GM19328 (cell line): ENCODE measurements around the gene FBH1.
A peak's percentile ranks its signal among the peaks of the same experiment; 100 is the strongest.
"Not testable (repeated sequence)": the region's sequence is repeated elsewhere in the genome, so short reads cannot be mapped to it uniquely, and the experiment has no call there.

Source experiments
- ATAC-seq: cut with Tn5 transposase; IDR thresholded peaks from one replicate; pipeline ENCODE4 v1.9.1; 2021; ENCODE audit warnings: mild to moderate bottlenecking, moderate library complexity; ENCODE audit not compliant: unreplicated experiment

Gene FBH1

DNA sequence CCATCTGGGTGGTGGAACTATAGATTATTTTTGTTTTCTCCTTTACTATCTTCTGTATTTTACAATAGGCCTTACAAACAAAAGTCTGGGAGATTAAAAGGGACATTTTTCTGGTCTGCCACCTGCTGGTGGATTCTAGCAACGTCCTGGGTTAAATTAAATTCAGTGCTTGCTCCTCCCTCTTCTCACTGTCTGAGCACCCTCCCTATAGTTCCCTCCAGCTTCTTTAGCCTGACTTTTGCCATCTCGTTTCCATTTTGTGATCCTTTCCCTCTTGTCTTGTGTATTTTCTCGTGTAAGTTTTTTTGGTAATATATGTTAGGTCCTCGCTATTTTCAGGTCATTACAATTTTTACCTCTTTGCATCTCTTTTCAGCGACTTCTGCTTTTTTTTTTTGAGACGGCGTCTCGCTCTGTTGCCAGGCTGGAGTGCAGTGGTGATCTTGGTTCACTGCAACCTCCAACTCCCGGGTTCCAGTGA lies 16.5 kb upstream of the FBH1 start:
- peak; percentile 72 for ATAC-seq

DNA sequence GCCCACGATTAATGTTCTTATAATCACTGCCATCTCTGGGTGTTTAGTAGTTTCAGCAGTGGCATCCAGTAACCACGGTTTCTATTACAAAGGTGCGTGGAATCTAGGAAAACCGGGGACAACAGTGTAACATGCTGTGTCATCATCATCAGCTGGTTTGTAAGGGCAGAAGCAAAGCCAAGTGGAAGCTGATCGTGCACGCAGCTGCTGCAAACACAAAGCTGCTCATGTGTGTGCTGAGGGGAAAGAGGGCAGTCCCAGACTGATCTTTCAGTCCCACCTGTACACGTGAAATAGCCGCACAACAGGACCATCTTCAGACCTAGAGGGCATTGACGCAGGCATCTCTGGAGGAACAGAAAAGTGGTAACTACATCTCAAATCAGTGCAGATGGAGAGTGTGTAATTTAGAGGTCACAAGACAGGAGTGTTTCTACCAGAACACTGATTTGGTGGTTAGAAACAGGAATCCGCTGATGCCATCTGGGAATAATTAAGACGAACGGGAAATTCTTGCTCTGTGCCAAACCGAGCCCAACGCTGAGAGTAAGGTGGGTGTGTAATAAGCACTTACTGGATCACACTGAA lies 13.8 kb upstream of the FBH1 start:
- ATAC-seq: no peak

DNA sequence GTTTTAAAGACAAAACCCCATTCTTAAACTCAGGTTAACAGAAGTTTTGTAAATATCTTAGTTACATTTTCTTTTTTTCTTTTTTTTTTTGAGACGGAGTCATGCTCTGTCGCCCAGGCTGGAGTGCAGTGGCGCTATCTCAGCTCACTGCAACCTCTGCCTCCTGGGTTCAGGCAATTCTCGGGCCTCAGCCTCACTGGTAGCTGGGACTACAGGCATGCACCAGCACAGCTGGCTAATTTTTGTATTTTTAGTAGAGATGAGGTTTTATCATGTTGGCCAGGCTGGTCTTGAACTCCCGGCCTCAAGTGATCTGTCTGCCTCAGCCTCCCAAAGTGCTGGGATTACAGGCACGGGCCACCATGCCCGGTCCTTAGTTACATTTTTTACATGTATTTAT lies 13.0 kb upstream of the FBH1 start:
- ATAC-seq: not testable (repeated sequence)

DNA sequence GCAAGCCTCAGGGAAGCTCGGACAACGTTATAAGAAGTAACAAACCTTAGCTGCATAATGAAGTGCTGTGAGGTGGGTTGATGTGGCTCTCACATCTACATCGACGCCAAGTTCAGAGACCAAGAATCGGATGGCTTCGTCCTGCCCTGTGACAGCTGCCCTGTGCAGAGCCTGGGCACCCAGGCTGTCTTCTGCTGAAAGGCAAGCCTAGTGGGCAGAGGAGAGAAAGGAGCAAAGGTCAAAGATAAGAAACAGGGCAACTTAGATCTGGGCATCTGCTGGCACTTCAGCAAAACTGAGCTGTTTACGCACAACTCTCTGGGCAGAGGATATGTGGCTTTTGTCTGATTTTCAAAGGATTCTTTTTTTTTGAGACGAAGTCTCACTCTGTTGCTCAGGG lies 7.1 kb upstream of the FBH1 start:
- ATAC-seq: no peak

DNA sequence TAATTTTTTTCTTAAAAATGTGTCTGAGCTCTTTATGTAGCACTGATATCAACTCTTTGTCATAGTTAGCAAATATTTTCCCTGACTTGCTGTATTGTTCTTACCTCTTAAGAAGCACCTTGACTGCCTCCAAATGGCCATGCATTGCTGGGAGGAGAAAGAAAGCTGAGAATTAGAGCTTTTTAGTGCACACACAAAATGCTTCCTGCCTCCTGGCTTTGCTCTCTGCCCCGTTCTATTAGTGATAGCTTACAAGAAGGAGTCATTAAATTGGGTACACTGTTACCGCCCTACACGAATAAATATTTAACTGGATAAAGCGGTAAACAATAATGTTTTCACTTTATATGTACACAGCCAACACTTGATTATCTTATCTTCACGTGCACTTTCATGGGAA lies 4.4 kb upstream of the FBH1 start:
- no peak for ATAC-seq

DNA sequence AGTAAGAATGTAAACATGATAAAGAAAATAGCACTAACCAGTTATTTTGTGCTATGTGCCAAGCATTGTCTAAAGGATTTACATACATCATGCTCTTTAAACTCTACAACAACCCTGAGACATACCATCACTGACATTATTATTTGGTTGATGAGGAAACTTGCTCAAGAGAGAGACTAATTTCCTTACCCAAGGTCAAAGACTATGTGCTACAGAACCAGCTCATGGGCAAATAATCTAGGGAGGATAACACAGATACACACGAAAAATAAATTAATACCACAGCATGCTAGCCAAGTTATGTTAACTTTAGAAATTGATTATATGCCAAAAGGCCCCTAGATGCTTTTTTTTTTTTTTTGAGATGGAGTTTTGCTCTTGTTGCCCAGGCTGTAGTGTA lies 3.0 kb upstream of the FBH1 start:
- no peak for ATAC-seq

DNA sequence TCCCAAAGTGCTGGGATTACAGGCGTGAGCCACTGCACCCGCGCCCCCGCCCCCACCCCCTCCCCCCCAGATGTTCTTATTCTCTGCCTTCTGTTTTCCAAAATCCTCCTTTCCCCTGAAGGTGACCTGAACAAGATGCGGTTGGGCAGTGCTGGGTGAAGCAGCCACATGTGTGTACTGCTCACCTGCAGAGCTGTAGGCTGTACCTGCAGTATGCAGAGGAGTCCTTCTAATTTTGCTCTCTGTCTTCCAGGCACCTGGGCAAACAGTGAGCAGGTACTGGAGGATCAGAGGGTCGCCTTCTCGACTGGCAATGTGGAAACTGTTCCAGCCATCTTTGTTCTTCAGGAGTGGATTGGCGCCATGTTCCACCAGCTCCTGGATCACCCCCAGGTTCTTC lies 2.4 kb upstream of the FBH1 start:
- ATAC-seq: no peak

DNA sequence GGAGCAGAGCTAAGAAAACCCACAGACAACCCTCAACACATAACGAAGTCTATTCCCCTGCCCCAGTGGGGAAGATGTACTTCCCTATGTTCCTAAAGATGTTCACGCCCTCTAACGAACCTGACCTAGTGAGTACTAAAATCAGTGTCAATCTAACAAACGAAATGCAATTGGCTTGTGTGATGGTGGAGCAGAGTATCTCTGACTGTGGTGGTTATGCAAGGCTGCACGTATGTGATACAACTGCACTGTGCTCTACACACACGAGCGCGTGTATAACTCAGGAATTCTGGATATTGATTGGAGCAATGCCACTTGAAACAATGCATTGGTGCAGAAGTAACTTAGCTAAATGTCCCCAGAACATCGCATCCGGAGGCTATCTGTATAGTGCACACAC lies 1.7 kb upstream of the FBH1 start:
- no peak for ATAC-seq

DNA sequence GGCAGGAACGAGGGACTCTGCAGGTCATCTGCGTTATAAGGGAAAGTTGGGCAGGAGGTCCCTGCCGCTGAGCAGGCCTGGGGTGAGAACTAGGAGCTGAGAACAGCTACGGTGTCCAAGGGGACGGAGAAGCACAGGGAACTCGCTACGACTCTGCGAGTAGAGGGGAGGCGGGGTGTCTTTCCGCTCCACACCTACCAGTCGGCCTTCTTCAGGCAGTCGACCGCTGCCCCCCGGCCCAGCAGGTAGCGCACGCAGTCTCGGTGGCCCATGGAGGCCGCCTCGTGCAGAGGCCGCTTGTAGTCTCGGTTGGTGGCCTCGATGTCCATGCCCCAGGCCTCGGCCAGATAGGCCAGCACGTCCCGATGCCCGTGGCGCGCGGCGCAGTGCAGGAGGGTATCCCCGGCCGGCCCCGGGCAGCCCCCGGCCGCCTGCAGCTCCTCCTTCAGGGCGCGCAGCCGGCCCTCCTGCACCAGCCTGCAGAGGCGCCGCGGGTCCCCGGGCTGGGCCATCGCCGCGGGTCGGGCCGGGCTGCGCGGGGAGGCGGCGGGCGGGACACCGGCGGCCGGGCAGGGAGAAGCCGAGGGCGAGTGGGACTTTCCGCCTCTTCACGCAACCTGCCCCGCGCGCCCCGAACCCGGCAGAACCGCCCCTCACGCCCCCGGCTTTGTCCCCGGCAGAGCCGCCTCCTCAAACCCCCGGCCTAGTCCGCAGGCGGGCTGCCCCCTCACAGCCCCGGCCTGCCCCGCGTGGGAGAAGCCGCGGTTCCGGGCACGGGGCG lies 1.0 kb upstream of the FBH1 start:
- ATAC-seq: peak; percentile 22

DNA sequence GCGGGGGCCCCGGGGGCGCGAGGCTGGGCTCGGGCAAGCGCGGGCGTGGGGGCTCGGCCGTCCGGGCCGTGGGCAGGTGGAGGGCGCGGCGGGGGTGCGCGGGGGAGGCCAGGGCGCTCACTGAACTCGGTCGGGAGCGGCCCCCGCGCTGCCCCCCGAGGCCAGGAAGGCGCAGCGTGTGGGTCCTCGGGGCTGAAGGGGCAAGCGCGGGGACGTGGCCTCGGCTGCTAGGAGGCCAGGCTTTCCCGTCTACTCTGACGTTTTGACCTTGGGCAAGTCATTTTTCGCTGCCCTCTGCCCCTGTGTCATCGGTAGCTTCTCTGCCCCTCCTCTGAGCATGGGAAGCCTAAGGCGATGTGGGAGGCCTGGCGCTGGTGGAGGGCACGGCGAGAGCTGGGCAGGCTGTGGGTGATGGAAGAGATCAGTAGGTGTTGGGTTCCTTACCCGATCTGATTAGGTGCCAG lies 441 bp downstream of the FBH1 start:
- ATAC-seq: peak; percentile 2

DNA sequence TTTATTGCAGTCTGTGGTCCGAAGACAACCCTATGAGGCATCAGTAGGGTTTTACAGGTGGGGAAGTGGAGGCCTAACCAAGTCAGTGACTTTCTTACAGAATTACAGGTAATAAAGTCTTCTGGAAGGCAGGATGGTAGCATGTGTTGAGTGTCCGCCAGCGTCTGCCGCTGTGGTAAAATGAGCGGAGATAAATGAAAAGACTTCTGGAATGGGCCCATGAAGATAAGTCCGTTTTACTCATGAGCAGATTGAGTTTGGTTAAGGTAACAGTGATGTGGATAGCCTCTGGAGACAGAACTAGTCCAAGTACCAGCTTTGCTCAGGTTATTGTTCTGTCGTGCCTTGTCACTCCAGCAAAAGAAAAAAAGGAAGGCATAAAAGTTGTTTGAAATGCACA lies 966 bp downstream of the FBH1 start:
- no peak for ATAC-seq

DNA sequence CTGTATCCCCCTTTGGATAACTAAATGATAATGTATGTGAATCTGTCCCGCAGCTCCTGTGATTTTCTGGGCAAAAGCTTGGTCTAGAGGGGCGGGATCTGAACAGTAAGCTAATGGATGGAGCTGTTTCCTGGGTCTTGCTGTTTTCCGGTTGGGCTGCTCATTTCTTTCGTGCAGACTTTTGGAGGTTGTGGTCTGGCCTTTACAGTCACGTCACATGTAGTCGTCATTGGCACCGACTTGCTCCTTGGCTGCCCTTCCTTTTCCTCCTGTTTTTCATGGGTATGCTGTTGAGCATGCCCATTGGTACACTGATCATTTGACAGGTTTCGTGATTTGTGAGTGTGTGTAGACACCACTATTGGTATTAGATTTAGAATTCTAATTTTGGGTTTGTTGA lies 2.0 kb downstream of the FBH1 start:
- no peak for ATAC-seq

DNA sequence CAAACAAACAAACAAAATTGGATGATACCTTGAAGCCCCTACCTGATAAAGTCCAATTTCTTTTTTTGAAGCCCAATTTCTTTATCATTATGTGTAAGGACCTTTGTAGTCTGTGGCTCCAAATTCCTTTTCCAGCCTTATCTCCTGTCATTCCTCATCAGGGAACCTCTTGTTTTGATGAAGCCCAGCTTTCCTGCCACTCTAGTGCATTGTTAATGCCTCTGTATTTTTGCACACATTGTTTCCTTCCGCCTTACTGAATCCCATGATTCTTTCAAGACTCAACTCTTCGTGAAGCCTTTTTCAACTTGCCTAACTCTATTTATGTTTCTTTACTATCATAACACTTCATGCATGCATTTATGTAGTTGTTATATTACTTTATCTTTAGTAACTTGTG lies 3.3 kb downstream of the FBH1 start:
- no peak for ATAC-seq

DNA sequence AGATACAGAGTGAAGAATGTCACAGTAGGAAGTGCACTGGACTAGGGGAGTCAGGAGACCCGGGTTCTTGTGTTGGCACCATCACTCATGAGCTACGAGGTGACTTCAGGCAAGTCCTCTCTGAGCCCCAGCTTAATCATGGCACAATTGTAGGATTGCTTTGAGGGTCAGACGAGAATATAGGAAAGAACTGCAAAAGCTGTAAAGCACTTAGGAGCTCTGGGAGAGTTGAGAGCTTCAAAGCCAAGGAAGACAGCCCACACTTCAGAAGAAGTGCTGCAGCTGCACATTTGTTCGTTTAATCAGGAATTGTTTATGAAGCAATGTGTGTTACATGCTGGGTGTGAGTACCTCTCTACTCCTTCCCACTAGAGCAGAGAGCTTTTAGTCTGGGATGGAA lies 4.4 kb downstream of the FBH1 start:
- no peak for ATAC-seq

DNA sequence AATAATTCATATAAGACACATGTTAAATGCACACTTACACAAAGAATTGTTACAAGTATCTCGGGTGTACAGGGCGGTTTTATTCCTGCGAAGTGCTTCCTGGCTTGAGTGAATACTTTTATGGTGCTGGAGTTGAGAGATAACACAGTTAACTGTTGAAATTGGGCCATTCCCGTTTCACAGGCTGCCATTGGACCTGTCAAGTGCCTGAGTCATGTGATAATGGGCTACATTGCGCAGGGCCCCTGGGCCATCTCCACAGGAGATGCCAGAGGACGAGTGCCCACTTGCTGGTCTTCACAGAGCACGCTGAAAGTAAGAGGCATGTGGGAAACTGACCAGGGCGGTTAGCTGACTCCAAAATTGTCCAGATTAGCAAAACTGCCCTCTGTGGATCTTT lies 4.8 kb downstream of the FBH1 start:
- ATAC-seq: no peak

DNA sequence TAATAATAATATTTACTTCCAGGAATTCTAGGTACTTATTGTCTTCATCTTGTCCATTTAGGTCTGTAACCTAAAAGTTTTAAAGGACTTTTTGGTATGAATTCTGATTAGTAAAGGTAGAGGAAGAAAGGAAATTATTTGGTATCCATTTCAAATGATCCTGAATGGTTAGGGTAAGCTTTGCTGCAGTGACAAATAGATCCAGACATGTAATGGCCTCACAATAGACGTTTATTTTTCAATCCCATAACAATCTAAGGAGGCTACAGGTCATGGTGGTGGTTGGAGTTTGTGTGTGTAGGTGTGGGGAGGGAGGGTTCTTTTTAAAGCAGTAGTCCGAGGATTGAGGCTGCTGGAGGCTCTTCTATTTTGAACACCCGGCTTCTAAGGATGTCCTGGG lies 5.3 kb downstream of the FBH1 start:
- peak; percentile 9 for ATAC-seq

DNA sequence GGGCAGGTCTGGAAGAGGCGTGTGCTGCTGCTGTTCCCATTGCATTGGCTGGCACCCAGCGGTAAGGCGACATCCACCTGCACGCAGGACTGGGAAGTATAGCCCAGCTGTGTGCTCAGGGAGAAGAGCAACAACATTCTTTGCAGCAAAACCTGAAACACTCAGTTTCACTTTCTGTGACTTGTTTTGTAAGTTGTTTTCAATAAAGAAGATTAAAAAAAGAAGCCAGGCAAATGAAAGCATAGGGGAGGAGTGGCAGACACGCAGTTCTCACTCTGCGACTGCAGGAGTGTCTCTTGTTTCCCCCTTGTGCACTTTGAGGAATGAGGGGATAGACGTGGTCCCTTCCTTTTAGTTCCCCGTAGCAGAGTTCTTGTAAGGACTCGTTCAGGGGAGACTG lies 5.8 kb downstream of the FBH1 start:
- peak; percentile 55 for ATAC-seq

DNA sequence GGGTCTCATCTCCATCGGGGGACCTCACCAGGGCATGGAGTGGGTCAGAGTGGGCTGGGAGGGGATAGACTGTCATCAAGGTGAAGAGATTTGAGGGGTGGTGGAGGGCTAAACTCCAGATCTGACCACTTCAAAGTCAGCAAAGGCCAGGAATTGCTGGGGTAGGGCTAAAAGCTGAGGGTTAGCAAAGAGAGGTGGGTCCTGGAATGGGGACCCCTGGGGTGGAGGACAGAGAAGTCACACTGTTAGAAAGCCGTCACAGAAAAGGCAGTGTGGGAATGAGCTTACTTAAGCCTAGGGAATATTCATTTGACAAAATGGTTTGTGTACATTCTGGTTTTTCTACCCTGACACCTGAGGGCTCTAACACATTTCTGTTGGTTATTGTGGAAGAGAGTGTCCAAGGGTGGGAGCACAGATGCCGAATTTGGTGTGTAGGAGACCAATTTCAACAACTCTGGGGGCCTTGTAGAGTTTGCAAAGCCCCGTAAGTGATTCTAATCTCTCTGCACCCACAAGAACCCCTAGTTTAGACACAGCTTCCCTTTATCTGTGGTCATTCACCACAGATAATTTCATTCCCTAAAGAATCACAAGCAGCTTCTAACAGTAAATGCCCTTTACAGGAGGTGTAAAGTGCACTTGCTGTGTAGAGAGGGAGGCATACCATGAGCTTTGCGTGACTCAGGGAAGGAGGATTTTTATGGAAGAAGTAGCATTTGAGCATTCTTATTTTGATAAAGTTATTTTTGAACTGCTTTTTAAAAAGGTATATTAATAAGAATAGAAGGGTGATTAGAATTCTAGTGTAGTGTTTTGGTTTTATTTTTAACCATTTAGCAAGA lies 6.4 kb downstream of the FBH1 start:
- ATAC-seq: no peak

DNA sequence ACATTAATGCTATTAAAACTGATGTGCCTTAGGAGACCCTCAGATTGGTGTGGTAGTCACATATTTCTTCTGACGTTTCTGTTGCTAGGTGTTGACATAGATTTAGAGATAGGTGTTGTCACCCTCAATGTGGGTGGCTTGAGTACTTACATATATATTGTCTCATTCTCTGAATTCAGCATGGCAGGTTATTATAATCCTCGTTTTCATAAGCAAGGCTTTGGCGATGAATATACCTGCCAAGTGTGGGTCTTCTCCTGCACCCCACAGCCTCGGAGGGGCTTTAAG lies 7.0 kb downstream of the FBH1 start:
- no peak for ATAC-seq

DNA sequence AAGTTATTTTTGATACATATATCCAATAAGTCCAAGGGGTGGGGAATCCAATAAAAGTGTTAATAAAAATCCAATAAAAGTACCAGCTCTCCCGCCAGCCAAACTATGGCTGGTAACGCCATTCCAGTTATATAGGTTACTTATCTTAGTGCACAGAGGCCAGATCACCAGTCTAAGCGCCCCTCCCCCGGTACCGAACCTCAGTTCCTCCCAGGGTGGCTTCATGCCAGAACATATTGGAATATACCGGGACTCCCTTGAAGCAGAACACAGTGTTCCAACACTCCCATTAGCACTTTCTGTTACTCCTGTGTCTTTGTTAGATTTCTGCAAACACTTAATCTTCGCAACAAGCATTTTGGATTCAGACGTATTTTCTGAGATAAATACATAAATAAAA lies 7.5 kb downstream of the FBH1 start:
- ATAC-seq: no peak

DNA sequence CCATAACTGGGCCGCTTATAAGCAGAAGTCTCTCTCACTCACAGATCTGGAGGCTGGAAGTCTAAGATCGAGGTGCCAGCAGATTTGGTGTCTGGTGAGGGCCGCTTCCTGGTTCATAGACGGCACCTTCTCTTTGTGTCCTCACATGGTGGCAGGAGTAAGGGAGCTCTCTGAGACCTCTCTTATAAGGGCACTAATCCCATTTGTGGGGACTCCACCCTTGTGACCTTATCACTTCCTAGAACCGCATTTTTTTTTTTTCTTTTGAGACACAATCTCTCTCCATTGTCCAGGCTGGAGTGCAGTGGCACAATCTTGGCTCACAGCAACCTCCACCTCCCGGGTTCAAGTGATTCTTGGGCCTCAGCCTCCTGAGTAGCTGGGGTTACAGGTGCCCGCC lies 8.1 kb downstream of the FBH1 start:
- no peak for ATAC-seq

DNA sequence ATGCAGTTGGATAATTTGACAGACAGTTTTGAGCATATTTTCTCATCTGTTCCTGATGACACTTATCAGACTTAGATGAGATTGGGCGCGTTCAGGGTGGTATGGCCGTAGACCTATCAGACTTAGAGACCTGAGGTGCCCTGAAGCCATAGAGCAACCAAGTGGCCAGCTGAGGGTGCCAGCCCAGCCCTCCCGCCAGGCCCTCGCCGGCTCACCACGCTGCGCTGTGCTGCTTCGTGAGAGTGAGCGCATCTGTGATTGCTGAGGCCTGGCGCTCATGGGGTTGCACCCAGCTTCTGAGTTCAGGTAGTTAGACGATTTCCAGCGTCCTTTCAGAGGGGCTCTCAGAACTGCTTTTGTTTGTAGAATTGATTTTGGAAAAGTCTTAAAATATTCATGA lies 10.2 kb downstream of the FBH1 start:
- no peak for ATAC-seq
